IPS-20b (cell line): ENCODE results near the gene CT45A10.
"Not testable (repeated sequence)": the region's sequence is repeated elsewhere in the genome, so short reads cannot be mapped to it uniquely, and the experiment has no call there.

Experiments
- H3K27ac ChIP-seq: one replicate; pipeline ENCODE4 v1.5.1; 2013; ENCODE audit warnings: low read length
- H3K27me3 ChIP-seq: 2 replicates; pipeline ENCODE4 v1.6.1; 2013; ENCODE audit warnings: mild to moderate bottlenecking, low read length, inconsistent platforms; ENCODE audit not compliant: insufficient read depth
- H3K36me3 ChIP-seq: 2 replicates; pipeline ENCODE4 v1.6.1; 2013; ENCODE audit warnings: low read depth, mild to moderate bottlenecking, inconsistent platforms, low read length, moderate library complexity; ENCODE audit not compliant: insufficient read depth
- H3K4me1 ChIP-seq: 2 replicates; pipeline ENCODE4 v1.6.1; 2013; ENCODE audit warnings: mild to moderate bottlenecking, control low read depth, inconsistent platforms, low read length, moderate library complexity; ENCODE audit not compliant: insufficient read depth
- H3K4me3 ChIP-seq: 2 replicates; pipeline ENCODE4 v1.5.1; 2013; ENCODE audit warnings: mild to moderate bottlenecking, low read length, inconsistent platforms
- H3K9ac ChIP-seq: 2 replicates; pipeline ENCODE4 v1.6.1; 2013; ENCODE audit warnings: low read depth, mild to moderate bottlenecking, inconsistent platforms, low read length, moderate library complexity
- H3K9me3 ChIP-seq: 2 replicates; pipeline ENCODE4 v1.6.1; 2013; ENCODE audit warnings: mild to moderate bottlenecking, low read depth, low read length, inconsistent platforms; ENCODE audit not compliant: insufficient read depth

CT45A10 gene, protein sequence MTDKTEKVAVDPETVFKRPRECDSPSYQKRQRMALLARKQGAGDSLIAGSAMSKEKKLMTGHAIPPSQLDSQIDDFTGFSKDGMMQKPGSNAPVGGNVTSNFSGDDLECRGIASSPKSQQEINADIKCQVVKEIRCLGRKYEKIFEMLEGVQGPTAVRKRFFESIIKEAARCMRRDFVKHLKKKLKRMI

DNA sequence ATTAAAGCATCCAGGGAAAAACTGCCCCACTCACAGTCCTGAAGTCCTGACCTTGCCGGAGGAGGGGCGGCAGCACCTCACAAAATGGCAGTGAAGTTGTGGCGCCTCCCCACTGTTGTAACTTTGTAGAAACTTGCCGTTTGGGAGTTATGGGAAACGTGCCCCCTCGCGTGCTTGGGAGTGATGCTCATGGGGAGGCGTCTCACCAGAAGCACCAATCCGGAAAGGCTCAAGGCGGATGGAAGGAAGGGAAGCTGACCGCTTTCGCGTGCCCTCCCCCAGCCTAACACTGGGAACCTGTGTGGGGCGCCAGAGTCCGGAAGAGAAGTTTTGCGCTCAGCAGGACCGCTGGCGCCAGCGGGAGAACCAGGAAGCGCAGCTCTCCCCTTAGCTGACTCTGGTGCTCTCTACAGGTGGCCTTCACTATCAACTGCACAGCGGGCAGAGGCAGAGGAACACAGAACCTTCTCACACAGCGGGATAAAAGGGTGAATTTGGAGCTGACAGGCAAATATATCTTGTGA, at the start of gene CT45A10, which contains the start of gene SAGE1:
CT45A10 (minus strand) TSS at position 151 of the 524 bp plus-strand sequence. CDS start 8,100 bp downstream, outside the sequence.
SAGE1 (plus strand) TSS at position 423 of the 524 bp plus-strand sequence. CDS start 2,527 bp downstream, outside the sequence.
- H3K9ac ChIP-seq = no peak within 1 kb of the TSS
- no peaks in the 10 kb centered on the region for H3K36me3 ChIP-seq
- H3K4me3 ChIP-seq = no peak within 1 kb of the TSS
- H3K4me1 ChIP-seq = no peaks in the 10 kb centered on the region
- no peaks in the 10 kb centered on the region for H3K9me3 ChIP-seq
- no peaks in the 10 kb centered on the region for H3K27me3 ChIP-seq
- H3K27ac ChIP-seq = no peak within 1 kb of the TSS

- no peak overlapping the region for H3K27ac ChIP-seq
- H3K36me3 ChIP-seq = no peaks in the 10 kb centered on the region
- no peak overlapping the region for H3K9ac ChIP-seq
- H3K4me3 ChIP-seq = no peak overlapping the region
- no peaks in the 10 kb centered on the region for H3K4me1 ChIP-seq
- H3K27me3 ChIP-seq = no peaks in the 10 kb centered on the region
- no peaks in the 10 kb centered on the region for H3K9me3 ChIP-seq
Measured at GRCh38 chrX:135931644-135932487, 38.6 kb upstream of the CT45A10 start.

GRCh38 chrX:135927897-135928296, 34.7 kb upstream of the CT45A10 start:
- Histone ChIP-seq H3K27me3 (no peaks in the 10 kb centered on the region), H3K9me3 (no peaks in the 10 kb centered on the region), H3K9ac (no peak overlapping the region), H3K36me3 (no peaks in the 10 kb centered on the region), H3K27ac (no peak overlapping the region), H3K4me3 (no peak overlapping the region), H3K4me1 (no peaks in the 10 kb centered on the region)

GRCh38 chrX:135923353-135923752, 30.1 kb upstream of the CT45A10 start:
- Histone ChIP-seq H3K27ac (no peak overlapping the region), H3K36me3 (no peaks in the 10 kb centered on the region), H3K4me1 (no peaks in the 10 kb centered on the region), H3K9ac (no peak overlapping the region), H3K9me3 (no peaks in the 10 kb centered on the region), H3K4me3 (no peak overlapping the region), H3K27me3 (no peaks in the 10 kb centered on the region)

DNA sequence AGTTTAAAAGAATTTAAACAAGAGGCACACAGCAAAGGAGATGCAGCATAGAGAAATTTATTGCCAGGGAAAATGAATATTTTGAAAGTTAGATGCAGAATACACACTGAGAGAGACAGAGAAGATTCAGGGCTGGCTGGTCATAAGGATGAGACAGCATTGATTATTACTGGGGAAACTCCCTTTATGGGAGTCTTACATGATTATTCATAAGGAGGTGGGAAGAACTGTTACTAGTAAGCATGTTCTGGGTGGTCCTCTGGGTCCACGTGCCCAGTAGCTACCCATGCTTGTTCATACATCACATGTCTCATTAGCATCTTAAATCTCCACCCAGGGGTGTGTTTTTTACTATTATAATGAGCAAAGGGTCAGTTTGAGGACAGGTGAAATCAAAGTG, 27.3 kb upstream of the CT45A10 start:
- not testable (repeated sequence) for H3K4me3 ChIP-seq

DNA sequence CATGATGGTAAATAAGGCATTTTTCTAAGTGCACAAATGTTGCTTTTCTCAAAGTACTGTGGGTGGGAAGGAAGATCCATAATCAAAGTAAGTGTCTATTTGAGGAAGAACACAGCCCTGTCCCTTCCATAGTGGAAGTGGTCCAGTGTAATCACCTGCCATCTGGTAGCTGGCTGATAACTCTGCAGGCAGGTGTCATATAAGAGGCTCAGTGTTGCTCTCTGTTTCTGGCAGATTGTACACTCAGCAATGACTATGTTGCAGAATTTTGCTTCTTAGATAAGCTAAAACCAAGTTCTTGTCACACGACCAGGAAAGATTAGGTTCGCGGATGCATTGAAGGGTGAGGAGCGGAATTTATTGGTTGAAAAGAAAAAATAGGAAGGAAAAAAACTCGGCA, 21.2 kb upstream of the CT45A10 start:
- H3K4me3 ChIP-seq = no peak overlapping the region
- no peaks in the 10 kb centered on the region for H3K27me3 ChIP-seq
- no peak overlapping the region for H3K9ac ChIP-seq
- H3K4me1 ChIP-seq = no peaks in the 10 kb centered on the region
- no peak overlapping the region for H3K27ac ChIP-seq
- no peaks in the 10 kb centered on the region for H3K36me3 ChIP-seq
- H3K9me3 ChIP-seq = no peaks in the 10 kb centered on the region

More for the DNA sequence above, 27.3 kb upstream of the CT45A10 start:
- not testable (repeated sequence) for H3K27ac ChIP-seq, H3K9ac ChIP-seq, H3K27me3 ChIP-seq, H3K9me3 ChIP-seq, H3K36me3 ChIP-seq, H3K4me1 ChIP-seq

- Histone ChIP-seq H3K36me3 (no peaks in the 10 kb centered on the region), H3K9ac (no peak overlapping the region), H3K4me1 (no peaks in the 10 kb centered on the region), H3K9me3 (no peaks in the 10 kb centered on the region; the same call in 1 of the 2 replicates), H3K27ac (no peak overlapping the region), H3K27me3 (no peaks in the 10 kb centered on the region), H3K4me3 (no peak overlapping the region)
Measured at GRCh38 chrX:135910251-135910650, 17.0 kb upstream of the CT45A10 start.

- Histone ChIP-seq H3K27me3 (no peaks in the 10 kb centered on the region), H3K27ac (no peak overlapping the region), H3K9me3 (no peaks in the 10 kb centered on the region)
Measured at GRCh38 chrX:135892781-135893180, 463 bp downstream of the CT45A10 start.

DNA sequence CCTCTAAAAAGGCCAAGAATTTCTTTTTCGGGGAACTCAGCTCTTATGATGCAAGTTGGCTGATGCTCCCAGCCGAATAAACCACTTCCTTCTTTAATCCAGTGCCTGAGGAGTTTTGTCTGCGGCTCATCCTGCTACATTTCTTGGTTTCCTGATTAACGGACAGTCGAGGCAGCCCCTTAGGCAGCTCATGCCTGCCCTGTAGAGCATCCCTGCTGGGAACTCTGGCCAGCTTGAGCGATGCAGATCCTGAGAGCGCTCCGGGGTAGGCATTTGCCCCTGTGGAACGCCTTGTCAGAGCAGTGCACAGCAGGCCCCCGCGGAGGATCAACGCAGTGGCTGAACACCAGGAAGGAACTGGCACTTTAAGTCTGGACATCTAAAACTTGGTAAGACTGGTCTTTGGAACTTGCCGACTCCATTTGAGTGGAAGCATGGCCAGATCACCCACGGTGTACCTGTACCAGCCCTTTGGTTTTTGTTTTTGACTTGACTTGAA, 3.1 kb downstream of the CT45A10 start:
- Histone ChIP-seq H3K27ac (no peak overlapping the region), H3K4me3 (no peak overlapping the region), H3K36me3 (no peaks in the 10 kb centered on the region), H3K9ac (no peak overlapping the region), H3K27me3 (no peaks in the 10 kb centered on the region), H3K9me3 (no peaks in the 10 kb centered on the region), H3K4me1 (no peaks in the 10 kb centered on the region)

More at GRCh38 chrX:135892781-135893180, 463 bp downstream of the CT45A10 start:
- Histone ChIP-seq H3K36me3 (no peaks in the 10 kb centered on the region), H3K4me1 (no peaks in the 10 kb centered on the region), H3K4me3 (no peak overlapping the region), H3K9ac (no peak overlapping the region)

- not testable (repeated sequence) for H3K9ac ChIP-seq, H3K36me3 ChIP-seq, H3K4me3 ChIP-seq, H3K27ac ChIP-seq, H3K27me3 ChIP-seq, H3K9me3 ChIP-seq, H3K4me1 ChIP-seq
Measured at GRCh38 chrX:135888976-135889375, 4.3 kb downstream of the CT45A10 start.

DNA sequence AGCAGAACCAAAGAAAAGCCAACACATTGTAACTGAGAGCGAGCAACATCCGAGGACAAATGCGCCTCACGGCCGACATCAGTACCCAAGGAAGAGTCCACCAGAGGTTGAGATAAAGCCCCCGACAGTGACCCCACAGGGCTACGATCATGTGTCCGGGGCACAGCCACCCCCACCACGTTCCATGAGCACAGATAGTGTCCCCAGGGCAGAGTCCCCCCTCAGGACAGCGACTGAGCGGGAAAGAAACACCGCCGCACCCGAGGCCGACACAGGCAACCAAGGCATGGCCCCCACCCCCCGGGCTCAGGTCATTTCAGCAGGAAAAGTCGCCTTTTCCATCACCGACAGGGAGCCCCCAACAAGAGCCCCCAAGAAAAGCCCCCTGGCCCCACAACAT, 5.0 kb downstream of the CT45A10 start:
- H3K4me3 ChIP-seq, H3K4me1 ChIP-seq, H3K27ac ChIP-seq, H3K27me3 ChIP-seq, H3K9ac ChIP-seq, H3K36me3 ChIP-seq, H3K9me3 ChIP-seq: not testable (repeated sequence)

GRCh38 chrX:135882741-135883140, 10.5 kb downstream of the CT45A10 start:
- not testable (repeated sequence) for H3K4me1 ChIP-seq

More at GRCh38 chrX:135882741-135883140, 10.5 kb downstream of the CT45A10 start:
- H3K4me3 ChIP-seq, H3K36me3 ChIP-seq, H3K9ac ChIP-seq, H3K27ac ChIP-seq, H3K9me3 ChIP-seq, H3K27me3 ChIP-seq: not testable (repeated sequence)
